HEK293 (cell line): ENCODE measurements around the gene MINAR2.
A peak's percentile ranks its signal among the peaks of the same experiment; 100 is the strongest.

Experiments
- CTCF ChIA-PET: fragments of 350-600 bp; formaldehyde crosslinking; extraction: SDS; loops from one replicate; lab custom pipeline; 2021; ENCODE audit warnings: antibody characterized with exemption; lab: Yijun Ruan, JAX
- POLR2A ChIA-PET: fragments of 300-600 bp; formaldehyde crosslinking; extraction: SDS; loops from one replicate; lab custom pipeline; 2020; ENCODE audit warnings: antibody characterized with exemption, inconsistent platforms; lab: Yijun Ruan, JAX
- H3K27ac ChIP-seq: fragments of 200-500 bp; sonication (Bioruptor generic); 2 replicates; pipeline ENCODE4 v1.5.1; 2014; ENCODE audit warnings: low read depth, low read length, control low read depth, inconsistent platforms; ENCODE audit errors: extremely low read depth
- H3K36me3 ChIP-seq, 2 experiments: fragments of 200-500 bp in 1 of 2; sonication (Bioruptor generic) in 1 of 2; 1 replicate in 1 of 2; 2 replicates in 1 of 2; pipeline ENCODE4 v1.5.1; 2014 to 2017; ENCODE audit warnings: inconsistent platforms in 2 of 2, low read length in 2 of 2; ENCODE audit not compliant: control insufficient read depth in 2 of 2, insufficient read depth in 1 of 2
- H3K4me1 ChIP-seq: fragments of 200-500 bp; sonication (Bioruptor generic); 2 replicates; pipeline ENCODE4 v1.5.1; 2014; ENCODE audit warnings: mild to moderate bottlenecking, low read length, inconsistent platforms; ENCODE audit not compliant: control insufficient read depth, insufficient read depth
- H3K4me3 ChIP-seq: 2 replicates; pipeline ENCODE4 v1.5.1; 2011; ENCODE audit warnings: low read depth, mild to moderate bottlenecking, control low read depth, low read length, moderate library complexity
- H3K9me3 ChIP-seq: fragments of 200-500 bp; sonication (Bioruptor generic); 2 replicates; pipeline ENCODE4 v1.5.1; 2014; ENCODE audit warnings: low read depth, low read length, inconsistent platforms; ENCODE audit not compliant: control insufficient read depth, insufficient read depth
- BCL11A ChIP-seq: fragments of 450-650 bp; formaldehyde crosslinking; IDR thresholded peaks from 2 replicates; pipeline ENCODE4 v1.5.1; 2016; ENCODE audit warnings: low read depth, missing biosample characterization, missing genetic modification characterization
- BCL11B ChIP-seq: fragments of 450-650 bp; formaldehyde crosslinking; IDR thresholded peaks from 2 replicates; pipeline ENCODE4 v1.5.1; 2016; ENCODE audit warnings: low read depth, missing biosample characterization, missing genetic modification characterization
- FEZF1 ChIP-seq: fragments of 450-650 bp; formaldehyde crosslinking; IDR thresholded peaks from 2 replicates; pipeline ENCODE4 v1.5.1; 2016; ENCODE audit warnings: missing biosample characterization, missing genetic modification characterization
- GFI1B ChIP-seq: fragments of 450-650 bp; formaldehyde crosslinking; IDR thresholded peaks from 2 replicates; pipeline ENCODE4 v1.5.1; 2016; ENCODE audit warnings: missing biosample characterization, missing genetic modification characterization
- HOXC10 ChIP-seq: sonication (generic); formaldehyde crosslinking; IDR thresholded peaks from 2 replicates; pipeline ENCODE4 v1.8.1; 2023; ENCODE audit warnings: mild to moderate bottlenecking, missing genetic modification reagents
- IKZF3 ChIP-seq: fragments of 450-650 bp; IDR thresholded peaks from 2 replicates; pipeline ENCODE4 v1.5.0; 2018; ENCODE audit warnings: missing biosample characterization, mild to moderate bottlenecking, missing genetic modification characterization, moderate library complexity
- KLF16 ChIP-seq: fragments of 450-650 bp; formaldehyde crosslinking; IDR thresholded peaks from 2 replicates; pipeline ENCODE4 v1.5.1; 2017; ENCODE audit warnings: missing biosample characterization, missing genetic modification characterization
- KLF8 ChIP-seq: fragments of 450-650 bp; formaldehyde crosslinking; IDR thresholded peaks from 2 replicates; pipeline ENCODE4 v1.5.1; 2016; ENCODE audit warnings: missing biosample characterization, missing genetic modification characterization
- SETDB1 ChIP-seq: IDR thresholded peaks from one replicate; pipeline ENCODE4 v1.6.1; 2017; ENCODE audit warnings: mild to moderate bottlenecking, low read length, moderate library complexity, mixed read lengths; ENCODE audit not compliant: insufficient read length
- SP7 ChIP-seq: fragments of 450-650 bp; formaldehyde crosslinking; IDR thresholded peaks from 2 replicates; pipeline ENCODE4 v1.5.1; 2016; ENCODE audit warnings: missing biosample characterization, missing genetic modification characterization
- ZBTB17 ChIP-seq: fragments of 450-650 bp; formaldehyde crosslinking; IDR thresholded peaks from 2 replicates; pipeline ENCODE4 v1.5.1; 2016; ENCODE audit warnings: missing biosample characterization, missing genetic modification characterization
- ZNF112 ChIP-seq: fragments of 450-650 bp; formaldehyde crosslinking; IDR thresholded peaks from 2 replicates; pipeline ENCODE4 v1.5.0; 2017; ENCODE audit warnings: missing biosample characterization, missing genetic modification characterization
- ZNF146 ChIP-seq: fragments of 450-650 bp; formaldehyde crosslinking; IDR thresholded peaks from 2 replicates; pipeline ENCODE4 v1.5.1; 2016; ENCODE audit warnings: missing biosample characterization, missing genetic modification characterization
- ZNF157 ChIP-seq: fragments of 450-650 bp; formaldehyde crosslinking; IDR thresholded peaks from 2 replicates; pipeline ENCODE4 v1.5.1; 2016; ENCODE audit warnings: missing biosample characterization, missing genetic modification characterization
- ZNF16 ChIP-seq: fragments of 450-650 bp; formaldehyde crosslinking; IDR thresholded peaks from 2 replicates; pipeline ENCODE4 v1.5.1; 2016; ENCODE audit warnings: low read depth, missing biosample characterization, missing genetic modification characterization
- ZNF169 ChIP-seq: fragments of 450-650 bp; formaldehyde crosslinking; IDR thresholded peaks from 2 replicates; pipeline ENCODE4 v1.5.1; 2016; ENCODE audit warnings: missing biosample characterization, missing genetic modification characterization
- ZNF184 ChIP-seq: fragments of 450-650 bp; IDR thresholded peaks from 2 replicates; pipeline ENCODE4 v1.5.1; 2018; ENCODE audit warnings: missing biosample characterization, mild to moderate bottlenecking, missing genetic modification characterization
- ZNF211 ChIP-seq: fragments of 450-650 bp; formaldehyde crosslinking; IDR thresholded peaks from 2 replicates; pipeline ENCODE4 v1.5.1; 2016; ENCODE audit warnings: low read depth, missing biosample characterization, missing genetic modification characterization
- ZNF24 ChIP-seq: fragments of 450-650 bp; formaldehyde crosslinking; IDR thresholded peaks from 2 replicates; pipeline ENCODE4 v1.5.1; 2016; ENCODE audit warnings: missing biosample characterization, missing genetic modification characterization
- ZNF292 ChIP-seq: fragments of 450-650 bp; formaldehyde crosslinking; IDR thresholded peaks from 2 replicates; pipeline ENCODE4 v1.5.1; 2016; ENCODE audit warnings: low read depth, missing biosample characterization, missing genetic modification characterization, borderline replicate concordance
- ZNF354C ChIP-seq: fragments of 450-650 bp; formaldehyde crosslinking; IDR thresholded peaks from 2 replicates; pipeline ENCODE4 v1.5.1; 2016; ENCODE audit warnings: missing biosample characterization, missing genetic modification characterization, low read depth, borderline replicate concordance
- ZNF561 ChIP-seq: fragments of 450-650 bp; IDR thresholded peaks from 2 replicates; pipeline ENCODE4 v1.5.1; 2018; ENCODE audit warnings: missing biosample characterization, missing genetic modification characterization, borderline replicate concordance
- ZNF571 ChIP-seq: fragments of 450-650 bp; formaldehyde crosslinking; IDR thresholded peaks from 2 replicates; pipeline ENCODE4 v1.5.0; 2017; ENCODE audit warnings: missing biosample characterization, missing genetic modification characterization
- ZNF600 ChIP-seq: fragments of 450-650 bp; formaldehyde crosslinking; IDR thresholded peaks from 2 replicates; pipeline ENCODE4 v1.5.1; 2016; ENCODE audit warnings: missing biosample characterization, missing genetic modification characterization
- ZNF747 ChIP-seq: fragments of 450-650 bp; formaldehyde crosslinking; IDR thresholded peaks from 2 replicates; pipeline ENCODE4 v1.5.1; 2016; ENCODE audit warnings: missing biosample characterization, missing genetic modification characterization
- TF ChIP-seq, protein P1 (sequence below): fragments of 450-650 bp; formaldehyde crosslinking; IDR thresholded peaks from 2 replicates; pipeline ENCODE4 v1.5.1; 2016; ENCODE audit warnings: missing biosample characterization, missing genetic modification characterization
- TF ChIP-seq, protein P2 (sequence below): fragments of 450-650 bp; formaldehyde crosslinking; IDR thresholded peaks from 2 replicates; pipeline ENCODE4 v1.5.1; 2016; ENCODE audit warnings: missing biosample characterization, missing genetic modification characterization
- TF ChIP-seq, protein P3 (sequence below): fragments of 450-650 bp; formaldehyde crosslinking; IDR thresholded peaks from 2 replicates; pipeline ENCODE4 v1.5.1; 2016; ENCODE audit warnings: missing biosample characterization, missing genetic modification characterization

Gene MINAR2

DNA sequence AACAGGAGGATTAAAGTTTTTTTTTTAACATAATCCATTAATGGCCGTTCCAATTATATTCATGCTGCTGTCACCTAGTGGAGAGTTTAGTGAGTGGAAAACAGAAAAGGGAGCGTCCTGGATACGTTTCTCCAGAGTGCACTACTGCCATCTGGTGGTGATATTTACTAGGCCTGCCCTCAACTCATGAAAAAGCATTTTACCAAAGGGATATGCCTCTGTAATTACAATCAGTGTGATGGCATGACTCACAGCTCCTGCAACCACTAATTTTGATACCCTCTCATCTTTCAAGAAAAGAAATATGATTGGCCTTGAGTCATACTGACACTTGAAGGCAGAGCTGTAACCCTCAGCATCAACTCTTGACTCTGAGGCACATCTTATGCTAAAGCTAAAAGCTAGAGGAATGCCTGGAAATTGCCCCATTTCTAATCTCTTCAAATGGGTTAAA is 20.1 kb downstream of the MINAR2 start (continued):
- TF ChIP-seq, protein P1, sequence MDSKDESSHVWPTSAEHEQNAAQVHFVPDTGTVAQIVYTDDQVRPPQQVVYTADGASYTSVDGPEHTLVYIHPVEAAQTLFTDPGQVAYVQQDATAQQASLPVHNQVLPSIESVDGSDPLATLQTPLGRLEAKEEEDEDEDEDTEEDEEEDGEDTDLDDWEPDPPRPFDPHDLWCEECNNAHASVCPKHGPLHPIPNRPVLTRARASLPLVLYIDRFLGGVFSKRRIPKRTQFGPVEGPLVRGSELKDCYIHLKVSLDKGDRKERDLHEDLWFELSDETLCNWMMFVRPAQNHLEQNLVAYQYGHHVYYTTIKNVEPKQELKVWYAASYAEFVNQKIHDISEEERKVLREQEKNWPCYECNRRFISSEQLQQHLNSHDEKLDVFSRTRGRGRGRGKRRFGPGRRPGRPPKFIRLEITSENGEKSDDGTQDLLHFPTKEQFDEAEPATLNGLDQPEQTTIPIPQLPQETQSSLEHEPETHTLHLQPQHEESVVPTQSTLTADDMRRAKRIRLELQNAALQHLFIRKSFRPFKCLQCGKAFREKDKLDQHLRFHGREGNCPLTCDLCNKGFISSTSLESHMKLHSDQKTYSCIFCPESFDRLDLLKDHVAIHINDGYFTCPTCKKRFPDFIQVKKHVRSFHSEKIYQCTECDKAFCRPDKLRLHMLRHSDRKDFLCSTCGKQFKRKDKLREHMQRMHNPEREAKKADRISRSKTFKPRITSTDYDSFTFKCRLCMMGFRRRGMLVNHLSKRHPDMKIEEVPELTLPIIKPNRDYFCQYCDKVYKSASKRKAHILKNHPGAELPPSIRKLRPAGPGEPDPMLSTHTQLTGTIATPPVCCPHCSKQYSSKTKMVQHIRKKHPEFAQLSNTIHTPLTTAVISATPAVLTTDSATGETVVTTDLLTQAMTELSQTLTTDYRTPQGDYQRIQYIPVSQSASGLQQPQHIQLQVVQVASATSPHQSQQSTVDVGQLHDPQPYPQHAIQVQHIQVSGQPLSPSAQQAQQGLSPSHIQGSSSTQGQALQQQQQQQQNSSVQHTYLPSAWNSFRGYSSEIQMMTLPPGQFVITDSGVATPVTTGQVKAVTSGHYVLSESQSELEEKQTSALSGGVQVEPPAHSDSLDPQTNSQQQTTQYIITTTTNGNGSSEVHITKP (tag by site-specific recombination): 0 out of 2 replicates have a peak, but pooled peaks have one; percentile 11
- TF ChIP-seq KLF8 (tag by site-specific recombination) (no peak; the same call in 1 of the 2 replicates), ZNF292 (tag by site-specific recombination) (no peak), SP7 (peak; percentile 98), SETDB1 (no peak), ZNF184 (tag by site-specific recombination) (peak; percentile 34; the same call in 1 of the 2 replicates), ZNF211 (tag by site-specific recombination) (no peak), ZNF600 (tag by site-specific recombination) (0 out of 2 replicates have a peak, but pooled peaks have one; percentile 22), GFI1B (tag by site-specific recombination) (no peak), ZBTB17 (tag by site-specific recombination) (peak; percentile 58), ZNF146 (tag by site-specific recombination) (no peak), ZNF571 (tag by site-specific recombination) (no peak), ZNF157 (tag by site-specific recombination) (no peak), ZNF561 (tag by site-specific recombination) (peak; percentile 77; the same call in 1 of the 2 replicates), BCL11A (no peak)
- TF ChIP-seq, protein P2, sequence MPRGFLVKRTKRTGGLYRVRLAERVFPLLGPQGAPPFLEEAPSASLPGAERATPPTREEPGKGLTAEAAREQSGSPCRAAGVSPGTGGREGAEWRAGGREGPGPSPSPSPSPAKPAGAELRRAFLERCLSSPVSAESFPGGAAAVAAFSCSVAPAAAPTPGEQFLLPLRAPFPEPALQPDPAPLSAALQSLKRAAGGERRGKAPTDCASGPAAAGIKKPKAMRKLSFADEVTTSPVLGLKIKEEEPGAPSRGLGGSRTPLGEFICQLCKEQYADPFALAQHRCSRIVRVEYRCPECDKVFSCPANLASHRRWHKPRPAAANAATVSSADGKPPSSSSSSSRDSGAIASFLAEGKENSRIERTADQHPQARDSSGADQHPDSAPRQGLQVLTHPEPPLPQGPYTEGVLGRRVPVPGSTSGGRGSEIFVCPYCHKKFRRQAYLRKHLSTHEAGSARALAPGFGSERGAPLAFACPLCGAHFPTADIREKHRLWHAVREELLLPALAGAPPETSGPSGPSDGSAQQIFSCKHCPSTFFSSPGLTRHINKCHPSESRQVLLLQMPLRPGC (tag by site-specific recombination): no peak; the same call in 1 of the 2 replicates
- TF ChIP-seq, protein P3, sequence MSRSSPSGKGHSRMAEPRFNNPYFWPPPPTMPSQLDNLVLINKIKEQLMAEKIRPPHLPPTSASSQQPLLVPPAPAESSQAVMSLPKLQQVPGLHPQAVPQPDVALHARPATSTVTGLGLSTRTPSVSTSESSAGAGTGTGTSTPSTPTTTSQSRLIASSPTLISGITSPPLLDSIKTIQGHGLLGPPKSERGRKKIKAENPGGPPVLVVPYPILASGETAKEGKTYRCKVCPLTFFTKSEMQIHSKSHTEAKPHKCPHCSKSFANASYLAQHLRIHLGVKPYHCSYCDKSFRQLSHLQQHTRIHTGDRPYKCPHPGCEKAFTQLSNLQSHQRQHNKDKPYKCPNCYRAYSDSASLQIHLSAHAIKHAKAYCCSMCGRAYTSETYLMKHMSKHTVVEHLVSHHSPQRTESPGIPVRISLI: peak; percentile 80

DNA sequence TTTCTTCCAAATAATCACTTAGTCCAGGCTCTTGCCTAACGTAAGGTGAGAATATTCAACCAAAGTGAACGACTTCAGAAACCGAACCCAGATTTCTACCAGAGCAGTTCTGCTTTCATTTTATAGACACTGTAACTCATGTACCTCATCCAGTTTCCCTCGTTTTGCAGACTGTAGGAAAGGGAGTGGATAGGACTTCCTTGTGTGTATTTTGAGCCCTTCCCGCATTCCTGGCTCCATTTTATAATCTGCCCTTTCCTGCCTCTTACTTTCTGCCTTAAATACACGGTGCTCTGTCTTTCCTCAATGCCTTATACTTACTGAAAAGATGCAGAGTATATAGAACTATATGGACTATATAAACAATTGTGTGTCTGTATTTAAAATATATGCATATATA is 20.8 kb downstream of the MINAR2 start:
- ChIA-PET CTCF (interaction anchor here (0.5 to 9.3 kb wide), 24 partner anchors 10 to 997 kb away, joined by 3 to 256 read pairs (median 4); no protein-coding TSS in a partner anchor), POLR2A (no interaction called here)
- Histone ChIP-seq H3K4me3 (no peak overlapping the region), H3K27ac (no peak overlapping the region), H3K4me1 (no peaks in the 10 kb centered on the region), H3K9me3 (no peaks in the 10 kb centered on the region), H3K36me3 (no peaks in the 10 kb centered on the region)
- no peak for TF ChIP-seq SETDB1
- no peak for TF ChIP-seq ZNF354C (tag by site-specific recombination)
- TF ChIP-seq ZNF16: no peak
- no peak for TF ChIP-seq ZNF169 (tag by site-specific recombination)
- TF ChIP-seq ZNF24: no peak
- no peak for TF ChIP-seq ZNF211 (tag by site-specific recombination)
- no peak for TF ChIP-seq HOXC10 (CRISPR knock-in tag)
- no peak for TF ChIP-seq KLF16
- TF ChIP-seq BCL11A: no peak
- no peak for TF ChIP-seq BCL11B (tag by site-specific recombination)
- no peak for TF ChIP-seq FEZF1 (tag by site-specific recombination)
- no peak for TF ChIP-seq ZNF112 (tag by site-specific recombination)
- TF ChIP-seq IKZF3 (tag by site-specific recombination): no peak
- TF ChIP-seq, protein P3: no peak
- TF ChIP-seq ZNF747 (tag by site-specific recombination): no peak
